ENCODE measurements around the gene SLC2A10. TPM values are rescaled to one million over a fixed set of nuclear protein-coding genes. Genes with fewer than 3 reads are reported as not detected.

SLC2A10 gene
- total RNA-seq, 1 donor from 2014 or later: 1.9 TPM

DNA sequence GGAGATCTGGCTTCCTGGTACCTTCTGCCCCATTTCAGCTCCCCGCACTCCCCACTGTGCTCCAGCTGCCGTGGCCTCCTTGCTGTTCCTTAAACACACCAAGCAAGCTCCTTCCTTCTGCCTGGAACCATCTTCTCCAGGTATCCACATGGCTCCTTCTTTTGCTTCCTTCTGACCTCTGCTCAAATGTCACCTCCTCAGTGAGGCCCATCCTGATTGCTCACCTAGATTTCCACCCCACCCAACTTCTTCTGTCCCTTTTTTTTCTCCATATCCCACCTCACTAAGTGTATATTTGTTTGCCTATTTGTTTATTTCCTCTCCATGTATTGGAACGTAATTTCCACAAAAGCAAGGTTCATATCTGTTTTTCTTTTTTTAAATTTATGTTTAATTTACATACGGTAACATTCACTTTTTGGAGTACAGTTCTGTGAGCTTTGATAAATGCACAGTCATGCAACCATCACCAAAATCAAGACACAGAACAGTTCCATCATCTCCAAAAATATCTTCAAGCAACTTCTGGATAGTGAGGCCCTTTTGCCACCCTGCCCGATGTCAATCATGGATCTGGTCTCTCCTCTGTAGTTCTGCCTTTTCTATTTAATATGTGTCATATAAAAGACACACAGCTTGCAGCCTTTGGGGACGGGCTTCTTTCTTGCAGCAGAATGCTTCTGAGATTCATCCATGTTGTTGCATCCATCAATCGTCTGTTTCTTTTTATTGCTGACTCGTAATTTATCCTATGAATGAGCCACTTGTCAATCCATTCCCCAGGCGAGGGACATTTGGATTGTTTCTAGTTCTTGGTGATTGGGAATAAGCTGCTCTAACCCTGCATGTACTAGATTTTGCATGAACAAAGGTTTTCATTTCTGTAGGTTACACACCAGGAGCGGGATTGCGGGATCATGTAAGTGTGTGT, 46.3 kb downstream of the SLC2A10 start:
- intact Hi-C loops (cut with micrococcal nuclease): no loop called here
- ATAC-seq (no peak), DNase-seq (no peak)

DNA sequence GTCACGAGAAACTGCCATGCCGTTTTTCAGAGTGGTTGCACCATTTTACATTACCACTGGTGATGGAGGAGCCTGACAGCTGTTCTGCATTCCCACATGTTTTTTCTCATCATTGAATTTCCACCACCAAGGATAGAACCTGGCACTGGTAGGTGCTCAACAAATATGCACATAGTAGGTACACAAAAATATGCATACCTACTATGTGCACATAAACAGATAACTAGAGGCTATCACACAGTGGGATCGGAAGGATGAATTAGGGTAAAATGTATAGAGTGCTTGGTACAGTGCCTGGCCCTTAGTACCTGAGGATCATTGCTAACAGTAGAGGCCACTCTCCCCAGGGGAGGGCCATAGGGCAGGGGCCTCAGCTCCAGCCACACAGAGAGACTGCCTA, 47.0 kb downstream of the SLC2A10 start:
- ATAC-seq: no peak
- no peak for DNase-seq

DNA sequence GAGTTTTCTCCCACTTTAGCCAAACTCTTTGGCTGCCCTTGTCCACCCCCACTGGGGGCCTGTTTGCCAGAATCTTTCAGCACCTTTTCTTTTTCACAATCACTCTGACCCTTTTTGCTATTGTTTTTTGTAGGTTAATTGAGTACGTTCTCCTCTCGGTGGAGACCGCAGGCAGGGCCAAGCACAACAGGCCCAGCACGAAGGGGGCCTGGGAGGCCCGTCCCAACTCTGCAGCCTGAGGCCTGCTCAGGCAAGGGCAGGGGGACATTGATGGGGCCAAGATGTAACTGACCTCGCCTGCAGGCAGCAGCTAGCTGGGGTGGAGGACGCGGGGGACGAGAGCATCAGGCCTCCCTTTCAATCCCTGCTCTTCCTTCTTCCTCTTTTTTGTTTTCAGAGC, 47.7 kb downstream of the SLC2A10 start:
- intact Hi-C loops (cut with micrococcal nuclease): no loop called here
- DNase-seq: no peak

More for the DNA sequence above, 47.0 kb downstream of the SLC2A10 start:
- intact Hi-C loops (cut with micrococcal nuclease): no loop called here

DNA sequence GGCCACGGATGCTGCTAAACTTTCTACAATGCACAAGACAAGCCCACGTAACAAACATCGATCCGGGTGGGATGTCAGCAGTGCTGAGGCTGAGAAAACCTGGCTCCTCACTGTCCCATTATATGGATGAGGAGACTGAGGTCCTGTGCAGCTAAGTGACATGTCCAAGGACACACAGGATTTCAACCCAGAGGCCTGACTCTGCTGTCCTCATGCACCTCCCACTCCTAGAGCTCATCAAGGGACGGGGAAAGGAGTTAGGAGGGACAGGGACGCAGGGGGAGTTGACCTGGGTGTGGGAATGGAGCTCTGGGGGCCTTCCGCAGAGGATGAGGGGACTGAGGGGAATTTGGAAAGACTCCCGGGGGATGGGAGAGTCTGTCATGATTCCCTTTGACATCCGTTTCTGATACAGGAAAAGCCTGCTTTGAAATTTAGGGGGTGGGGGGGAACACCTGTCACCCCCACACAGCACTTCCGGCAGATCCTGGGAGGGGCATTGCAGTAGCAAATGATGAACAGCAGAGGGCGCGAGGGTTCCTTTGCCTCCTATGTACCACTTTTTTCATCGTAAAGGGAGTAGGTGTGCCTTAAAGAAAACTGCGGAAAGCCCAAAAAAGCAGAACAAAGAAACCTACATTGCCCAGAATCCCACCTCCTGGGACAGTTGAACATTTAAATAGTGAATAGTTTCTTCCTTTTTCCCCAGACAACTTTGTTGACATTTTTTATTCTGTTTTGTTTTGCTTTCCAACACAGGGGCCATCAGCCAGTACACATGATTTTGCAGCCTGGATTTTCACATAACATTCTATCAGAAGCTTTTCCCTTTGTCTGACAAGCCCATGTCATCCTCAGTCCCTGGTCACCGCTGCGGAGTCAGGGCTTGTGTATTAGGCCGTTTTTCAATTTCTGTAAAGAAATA, 48.6 kb downstream of the SLC2A10 start:
- DNase-seq (peak; percentile 57), ATAC-seq (peak; percentile 63)
- intact Hi-C loops (cut with micrococcal nuclease): no loop called here

More for the DNA sequence above, 47.7 kb downstream of the SLC2A10 start:
- no peak for ATAC-seq

DNA sequence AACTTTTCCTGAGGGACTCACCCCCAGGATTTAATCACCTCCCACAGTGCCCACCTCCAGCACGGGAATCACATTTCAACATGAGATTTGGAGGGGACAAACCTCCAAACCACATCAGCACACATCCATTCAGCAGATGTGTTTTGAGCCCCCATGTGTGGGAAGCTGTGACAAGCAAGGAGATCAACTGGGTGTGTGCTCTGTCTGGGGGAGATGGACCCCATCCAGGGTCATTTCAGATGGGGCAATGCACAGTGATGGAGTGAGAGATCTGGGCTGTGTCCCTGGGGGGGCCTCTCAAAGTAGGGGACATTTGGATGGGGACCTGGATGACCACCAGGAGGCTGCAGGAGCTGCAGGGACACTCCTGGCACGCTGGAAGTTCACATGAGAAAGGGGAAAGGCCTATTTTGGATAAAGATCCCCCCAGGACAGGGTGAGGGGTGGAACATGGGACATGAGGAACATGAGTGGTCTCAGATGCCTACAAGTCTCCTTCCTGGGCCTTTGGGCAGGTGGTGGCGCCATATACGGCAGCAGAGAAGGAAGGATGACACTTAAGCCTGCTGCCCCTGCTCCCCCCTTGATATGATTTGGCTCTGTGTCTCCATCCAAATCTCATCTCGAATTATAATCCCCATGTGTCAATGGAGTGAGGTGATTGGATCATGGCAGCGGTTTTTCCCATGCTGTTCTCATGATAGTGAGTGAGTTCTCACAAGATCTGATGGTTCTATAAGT, 49.6 kb downstream of the SLC2A10 start:
- intact Hi-C loops (cut with micrococcal nuclease): no loop called here
- ATAC-seq: no peak
- DNase-seq: no peak

DNA sequence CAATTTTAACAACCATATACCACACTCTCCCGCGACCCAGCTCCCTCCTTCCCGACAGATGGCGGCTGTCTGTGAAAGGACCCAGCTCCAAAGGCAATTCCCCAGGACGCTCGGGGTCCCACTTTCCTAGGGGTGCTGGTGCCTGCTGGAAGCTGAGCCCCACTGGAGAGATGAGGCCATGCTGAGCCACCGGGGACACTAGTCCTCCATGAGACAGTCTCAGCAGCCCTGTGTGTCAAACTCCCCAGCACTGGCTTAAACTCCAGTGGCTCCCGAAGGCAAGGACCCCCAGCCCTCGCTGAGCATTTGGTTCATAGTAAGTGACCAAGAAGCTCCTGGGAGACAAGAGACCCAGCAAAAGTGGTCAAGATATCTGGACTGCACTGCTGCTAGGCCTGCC, 52.1 kb downstream of the SLC2A10 start:
- no peak for DNase-seq
- no peak for ATAC-seq
- intact Hi-C loops (cut with micrococcal nuclease): no loop called here

DNA sequence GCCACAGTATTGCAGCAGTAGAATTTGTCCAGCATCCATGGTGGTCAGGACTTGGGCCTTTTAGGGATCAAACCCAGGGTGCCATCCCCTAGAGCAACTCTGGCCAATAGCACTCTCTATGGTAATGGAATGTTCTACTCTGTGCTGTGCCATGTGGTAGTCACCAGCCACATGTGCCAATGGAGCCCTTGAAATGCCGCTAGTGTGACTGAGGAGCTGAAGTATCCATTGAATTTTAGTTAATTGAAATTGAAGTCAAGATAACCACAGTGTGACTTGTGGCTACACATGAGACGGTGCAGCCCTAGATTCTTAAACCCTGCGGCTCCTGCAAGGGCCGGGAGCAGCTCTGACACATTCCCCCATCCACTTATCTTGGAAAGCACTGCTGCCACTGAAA, 54.6 kb downstream of the SLC2A10 start:
- intact Hi-C loops (cut with micrococcal nuclease): no loop called here

DNA sequence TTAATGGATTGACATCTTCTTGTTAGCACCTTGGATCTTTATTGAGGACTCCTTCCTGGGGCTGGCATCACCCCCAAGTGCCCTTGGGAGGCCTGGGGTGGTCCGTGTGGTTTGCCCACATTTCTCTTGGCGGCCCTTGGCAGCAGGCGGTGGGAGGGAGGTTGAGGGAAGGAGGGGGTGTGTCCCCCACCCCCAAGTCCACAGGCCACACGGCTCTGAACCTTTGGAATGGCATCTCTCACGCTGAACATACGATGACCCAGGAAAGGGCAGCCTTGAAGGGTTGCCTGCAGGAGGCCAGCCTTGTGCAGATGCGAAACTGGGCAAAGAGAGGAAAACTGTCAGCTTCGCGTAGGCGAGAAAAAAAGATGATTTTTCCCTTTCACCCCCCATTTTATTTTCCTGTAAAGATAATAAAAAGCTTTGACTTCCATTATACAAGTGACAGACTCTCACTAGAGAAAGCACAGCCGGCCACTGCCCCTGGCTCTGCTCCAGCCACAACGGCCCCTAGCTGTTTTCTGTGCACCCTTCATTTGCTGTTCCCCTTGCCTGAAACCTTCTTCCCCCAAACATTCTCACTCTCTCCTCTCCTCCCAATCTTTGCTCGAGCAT, 56.2 kb downstream of the SLC2A10 start:
- ATAC-seq: no peak
- intact Hi-C loops (cut with micrococcal nuclease): no loop called here
- DNase-seq: no peak

More for the DNA sequence above, 54.6 kb downstream of the SLC2A10 start:
- DNase-seq: no peak
- no peak for ATAC-seq

DNA sequence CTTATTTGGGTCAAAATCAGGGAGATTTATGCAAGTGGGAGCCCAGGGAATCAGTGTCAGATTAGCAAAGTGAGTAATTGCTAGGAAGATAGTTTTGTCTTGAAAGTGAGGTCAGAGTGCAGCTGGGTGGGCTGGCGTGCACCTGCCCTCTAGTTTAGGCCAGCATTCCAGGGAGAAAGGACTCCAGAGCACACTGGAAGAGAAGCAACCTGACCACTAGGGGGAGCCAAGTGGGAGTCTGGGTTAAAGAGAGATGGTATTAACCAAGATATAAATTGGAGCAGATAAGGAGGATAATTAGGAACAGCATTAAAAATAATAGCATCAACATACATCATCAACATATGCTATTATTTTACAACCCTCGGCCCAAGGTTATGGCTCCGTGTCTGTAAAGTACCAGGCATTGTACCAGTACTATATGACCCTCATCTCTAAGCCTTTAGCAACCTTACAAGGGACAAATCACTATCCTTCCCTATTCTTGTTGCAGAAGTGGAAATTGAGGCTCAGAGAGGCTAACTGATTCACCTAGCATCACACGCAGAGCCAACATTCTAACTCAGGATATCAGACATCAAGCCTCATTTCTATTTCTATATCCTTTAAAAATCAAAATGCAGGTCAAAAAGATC, 57.8 kb downstream of the SLC2A10 start:
- ATAC-seq (no peak), DNase-seq (no peak)
- intact Hi-C loops (cut with micrococcal nuclease): no loop called here

DNA sequence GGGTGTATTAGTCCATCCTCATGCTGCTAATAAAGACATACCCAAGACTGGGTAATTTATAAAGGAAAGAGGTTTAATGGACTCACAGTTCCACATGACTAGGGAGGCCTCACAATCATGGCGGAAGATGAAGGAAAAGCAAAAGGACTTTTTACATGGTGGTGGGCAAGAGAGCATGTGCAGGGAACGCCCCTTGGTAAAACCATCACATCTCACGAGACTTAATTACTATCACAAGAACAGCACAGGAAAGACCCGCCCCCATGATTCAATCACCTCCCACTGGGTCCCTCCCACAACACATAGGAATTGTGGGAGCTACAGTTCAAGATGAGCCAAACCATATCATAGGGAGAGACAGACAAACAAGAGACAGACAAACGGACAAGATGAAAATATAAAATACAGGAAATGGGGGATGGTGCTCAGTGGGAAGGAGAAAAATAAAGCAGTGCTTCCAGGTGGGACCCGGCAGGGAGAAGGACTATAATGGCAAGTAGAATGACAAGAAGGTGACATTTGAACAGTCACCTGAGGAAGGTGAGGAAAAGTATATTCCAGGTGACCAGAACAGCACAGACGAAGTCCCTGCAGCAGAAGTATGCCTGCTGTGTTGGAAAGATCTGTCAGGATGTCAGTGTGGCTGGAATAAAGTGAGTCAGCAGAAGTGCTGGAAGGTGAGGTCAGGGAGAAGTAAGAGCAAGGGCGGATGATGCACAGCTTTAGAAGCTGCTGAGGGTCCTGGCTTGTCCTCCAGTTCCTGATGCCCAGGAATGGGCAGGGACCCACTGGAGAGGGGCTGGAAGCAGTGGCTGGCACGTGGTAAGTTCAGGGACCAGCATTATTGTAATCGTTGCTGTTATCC, 61.1 kb downstream of the SLC2A10 start:
- no peak for DNase-seq
- ATAC-seq: no peak
- intact Hi-C loops (cut with micrococcal nuclease): no loop called here

DNA sequence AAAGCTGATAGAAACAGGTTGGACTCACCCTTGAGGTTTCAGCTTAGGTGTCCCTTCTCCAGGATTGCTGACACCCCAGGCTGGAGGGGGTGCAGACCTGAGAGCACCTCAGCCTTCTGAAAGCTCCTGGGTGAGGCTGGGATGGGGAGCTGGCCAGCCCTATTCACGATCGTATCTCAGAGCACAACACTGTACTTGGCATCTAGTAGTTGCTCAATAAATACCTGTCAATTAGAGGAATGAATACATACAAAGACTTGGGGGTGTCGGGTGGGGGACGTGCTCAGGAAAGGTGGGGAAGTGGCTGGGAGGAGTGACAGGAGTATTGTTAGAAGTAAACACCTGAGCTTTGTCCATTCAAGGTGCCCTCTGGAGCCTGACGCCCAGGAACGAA, 61.7 kb downstream of the SLC2A10 start:
- ATAC-seq (no peak), DNase-seq (no peak)
- intact Hi-C loops (cut with micrococcal nuclease): no loop called here

DNA sequence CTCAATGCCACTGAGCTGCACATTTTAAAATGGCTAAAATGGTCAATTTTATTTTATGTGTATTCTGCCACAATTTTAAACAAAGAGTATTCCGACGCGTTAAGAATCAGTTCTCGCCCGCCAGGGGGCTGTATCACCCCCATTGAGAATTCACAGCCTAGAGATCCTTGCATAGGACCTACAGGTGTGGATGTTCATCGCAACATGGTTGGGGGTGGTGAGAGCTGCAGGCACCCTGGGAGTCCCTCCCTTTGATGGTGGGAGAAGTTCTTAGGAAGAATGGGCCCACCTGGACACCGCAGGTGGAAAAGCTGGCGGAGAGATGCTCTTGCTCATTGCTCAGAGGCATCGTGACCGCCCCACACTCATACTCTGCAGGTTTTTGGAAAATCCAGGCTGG, 63.5 kb downstream of the SLC2A10 start:
- intact Hi-C loops (cut with micrococcal nuclease): no loop called here
- ATAC-seq (no peak), DNase-seq (no peak)

DNA sequence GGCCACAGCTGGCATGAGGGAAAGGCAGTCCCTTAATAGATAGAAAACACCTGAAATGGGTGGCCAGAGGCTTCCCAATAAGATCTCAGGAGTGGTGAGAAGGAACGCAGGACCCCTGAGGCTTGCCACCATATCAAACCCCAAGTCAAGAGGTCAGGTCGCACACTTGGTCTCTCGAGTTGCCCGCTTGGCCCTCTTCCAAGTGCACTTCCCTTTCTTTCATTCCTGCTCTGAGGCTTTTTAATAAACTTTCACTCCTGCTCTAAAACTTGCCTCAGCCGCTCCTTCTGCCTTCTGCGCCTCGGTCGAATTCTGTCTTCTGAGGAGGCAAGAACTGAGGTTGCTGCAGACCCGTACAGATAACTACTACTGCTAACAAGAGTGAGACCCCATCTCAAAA, 64.2 kb downstream of the SLC2A10 start:
- no peak for ATAC-seq
- intact Hi-C loops (cut with micrococcal nuclease): no loop called here
- no peak for DNase-seq

DNA sequence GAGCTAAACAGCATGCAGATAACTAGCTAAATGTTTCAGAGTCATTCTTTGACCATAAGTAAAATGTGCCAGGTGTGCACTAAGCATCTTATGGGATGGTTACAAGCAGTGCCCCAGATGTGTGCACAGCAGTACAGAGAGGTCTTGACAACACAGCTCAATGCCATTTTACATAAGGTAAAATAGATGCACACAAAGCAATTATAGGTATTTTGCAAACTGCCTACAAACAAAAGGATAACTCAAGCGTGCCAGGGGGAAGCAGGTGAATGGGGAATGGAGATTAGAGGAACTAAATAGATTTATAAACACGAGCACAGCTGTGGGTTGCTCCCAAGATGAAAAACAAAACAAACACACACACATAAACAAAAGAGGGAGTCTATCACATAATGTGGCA, 64.8 kb downstream of the SLC2A10 start:
- DNase-seq (no peak), ATAC-seq (no peak)

DNA sequence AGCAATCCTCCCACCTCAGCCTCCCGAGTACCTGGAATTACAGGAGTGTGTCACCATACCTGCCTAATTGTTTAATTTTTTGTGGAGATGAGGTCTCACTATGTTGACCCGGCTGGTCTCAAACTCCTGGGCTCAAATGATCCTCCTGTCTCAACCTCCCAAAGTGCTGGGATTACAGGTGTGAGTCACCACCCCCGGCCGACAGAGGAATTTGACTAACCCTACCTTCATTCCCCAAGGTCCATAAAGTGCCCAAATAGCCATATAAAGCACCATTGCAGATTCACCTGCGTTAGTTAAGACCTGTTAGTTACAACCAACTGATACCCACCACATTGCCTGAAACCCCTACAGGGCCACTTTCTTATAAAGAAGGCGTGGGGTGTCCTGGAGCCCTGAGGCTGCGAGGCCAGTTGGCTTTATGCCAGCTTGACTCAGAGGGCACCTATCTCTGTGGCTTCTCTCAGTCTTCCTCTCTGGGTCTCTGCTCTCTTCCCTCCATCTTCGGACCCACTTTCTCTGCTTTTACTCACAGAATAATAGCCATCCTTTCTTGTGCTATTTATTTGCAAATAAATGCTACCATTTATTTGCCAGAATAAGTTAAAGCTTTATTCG, 65.6 kb downstream of the SLC2A10 start:
- intact Hi-C loops (cut with micrococcal nuclease): no loop called here

More for the DNA sequence above, 64.8 kb downstream of the SLC2A10 start:
- intact Hi-C loops (cut with micrococcal nuclease): no loop called here

DNA sequence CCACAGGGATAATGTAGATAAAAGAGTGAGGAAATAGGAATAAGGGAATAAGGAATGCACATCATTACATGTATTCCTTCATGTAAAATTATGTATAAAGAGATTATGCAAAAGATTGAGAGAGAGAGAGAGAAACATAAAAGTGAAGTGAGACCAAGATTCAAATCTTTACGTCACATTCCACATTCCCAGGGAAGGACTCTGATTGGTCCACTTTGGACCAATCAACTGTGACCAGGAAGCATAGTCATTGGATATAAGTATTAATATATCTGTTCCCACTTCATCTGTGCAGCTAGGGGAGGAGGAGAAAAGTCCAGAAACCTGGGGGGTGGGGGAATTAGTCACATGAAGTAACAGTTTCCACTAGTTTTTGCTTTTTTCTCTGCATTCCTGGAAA, 66.4 kb downstream of the SLC2A10 start:
- intact Hi-C loops (cut with micrococcal nuclease): no loop called here
- no peak for DNase-seq
- ATAC-seq: no peak

More for the DNA sequence above, 65.6 kb downstream of the SLC2A10 start:
- DNase-seq (no peak), ATAC-seq (no peak)

DNA sequence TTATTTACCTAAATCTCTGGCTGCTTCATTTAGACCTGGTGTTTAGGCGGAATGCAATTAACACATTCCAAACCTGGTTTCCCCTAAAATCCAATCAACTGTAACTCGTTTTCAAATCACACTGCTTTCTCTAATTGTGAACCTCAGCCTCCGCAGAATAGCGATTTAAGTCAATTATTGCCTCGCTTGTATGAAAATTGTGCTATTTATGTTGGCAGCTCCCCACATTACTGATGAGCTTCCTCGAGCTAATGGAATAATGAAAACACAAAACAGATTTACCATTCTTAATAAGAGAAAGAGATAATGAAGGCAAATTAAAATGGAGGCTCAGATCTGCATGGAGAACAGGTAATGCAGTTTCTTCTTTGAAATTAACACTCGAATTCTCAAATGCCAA, 67.9 kb downstream of the SLC2A10 start:
- intact Hi-C loops (cut with micrococcal nuclease): no loop called here
- no peak for DNase-seq
- no peak for ATAC-seq
